ENCODE results near the gene CASP2.
"Not testable (repeated sequence)": the region's sequence is repeated elsewhere in the genome, so short reads cannot be mapped to it uniquely, and the experiment has no call there.

CASP2 gene

GRCh38 chr7:143258831-143259230 is 29.3 kb upstream of the CASP2 start:
- in situ Hi-C loops (cut with MboI; ENCODE audit: low pct_unique_long_range_greater_than_20kb, low sequenced_read_pairs, unreplicated experiment) = loop anchor here (10.0 kb wide), 1 partner anchor 46 kb away; no protein-coding TSS in a partner anchor
- peak; percentile 45 for DNase-seq (ENCODE audit: low spot score)
- no peak for TF ChIP-seq CTCF (IDR thresholded peaks at IDR 0.05; ENCODE audit: extremely low read depth, insufficient read depth, missing control alignments)

- in situ Hi-C loops (cut with MboI; ENCODE audit: low pct_unique_long_range_greater_than_20kb, low sequenced_read_pairs, unreplicated experiment) = loop anchor here (10.0 kb wide), 1 partner anchor 45 kb away; no protein-coding TSS in a partner anchor
- no peak for TF ChIP-seq CTCF (IDR thresholded peaks at IDR 0.05; ENCODE audit: extremely low read depth, insufficient read depth, missing control alignments)
- no peak for DNase-seq (ENCODE audit: low spot score)
These were observed 28.4 kb upstream of the CASP2 start for GRCh38 chr7:143259765-143260164.

GRCh38 chr7:143261901-143262300 is 26.2 kb upstream of the CASP2 start:
- in situ Hi-C loops (cut with MboI; ENCODE audit: low pct_unique_long_range_greater_than_20kb, low sequenced_read_pairs, unreplicated experiment) = no loop called here
- DNase-seq (ENCODE audit: low spot score) = no peak
- TF ChIP-seq CTCF (IDR thresholded peaks at IDR 0.05; ENCODE audit: extremely low read depth, insufficient read depth, missing control alignments) = no peak

- peak; percentile 84 for DNase-seq (ENCODE audit: low spot score)
- no peak for TF ChIP-seq CTCF (IDR thresholded peaks at IDR 0.05; ENCODE audit: extremely low read depth, insufficient read depth, missing control alignments)
- in situ Hi-C loops (cut with MboI; ENCODE audit: low pct_unique_long_range_greater_than_20kb, low sequenced_read_pairs, unreplicated experiment) = no loop called here
These were observed 24.6 kb upstream of the CASP2 start, which contains the start of gene GSTK1 for GRCh38 chr7:143263266-143264195. GSTK1 (plus strand) TSS chr7:143263441; CDS start chr7:143263514, 73 bp downstream.

- in situ Hi-C loops (cut with MboI; ENCODE audit: low pct_unique_long_range_greater_than_20kb, low sequenced_read_pairs, unreplicated experiment); DNase-seq (ENCODE audit: low spot score): not testable (repeated sequence)
These were observed 24.0 kb upstream of the CASP2 start for GRCh38 chr7:143264196-143264568.

- TF ChIP-seq CTCF (IDR thresholded peaks at IDR 0.05; ENCODE audit: extremely low read depth, insufficient read depth, missing control alignments) = no peak
- DNase-seq (ENCODE audit: low spot score) = no peak
- in situ Hi-C loops (cut with MboI; ENCODE audit: low pct_unique_long_range_greater_than_20kb, low sequenced_read_pairs, unreplicated experiment) = no loop called here
These were observed 23.0 kb upstream of the CASP2 start for GRCh38 chr7:143265017-143265693.

GRCh38 chr7:143269251-143269650 is 18.9 kb upstream of the CASP2 start:
- no peak for TF ChIP-seq CTCF (IDR thresholded peaks at IDR 0.05; ENCODE audit: extremely low read depth, insufficient read depth, missing control alignments)
- DNase-seq (ENCODE audit: low spot score) = no peak
- in situ Hi-C loops (cut with MboI; ENCODE audit: low pct_unique_long_range_greater_than_20kb, low sequenced_read_pairs, unreplicated experiment) = no loop called here
